K562 (cell line): ENCODE results near the gene SMR3B. TPM values are rescaled to one million over a fixed set of nuclear protein-coding genes. Genes with fewer than 3 reads are reported as not detected.

ENCODE experiments used
- ATAC-seq: fragments of 200-7000 bp; cut with Tn5 transposase; 3 replicates; pipeline ENCODE4 v1.9.1; 2020; ENCODE audit warnings: moderate library complexity
- BruUV-seq: library from RNA; stranded (reverse); fragments of 400-500 nt; replicated peaks from 2 replicates; lab custom pipeline; 2021; lab: Mats Ljungman, UMichigan
- CTCF ChIA-PET: fragments of 300-600 bp; formaldehyde crosslinking; extraction: SDS; loops from one replicate; lab custom pipeline; 2021; ENCODE audit warnings: low intra/inter-chr PET ratio; lab: Yijun Ruan, JAX
- POLR2A ChIA-PET: fragments of 300-600, 350-650 bp; sonication (Branson Sonifier 250); formaldehyde crosslinking; extraction: SDS; loops from one replicate; lab custom pipeline; 2021; ENCODE audit warnings: antibody characterized with exemption, inconsistent platforms; lab: Yijun Ruan, JAX
- DNase-seq, 4 experiments: peaks; one replicate each; pipeline versions ENCODE4 v3.0.0 to v3.0.0-alpha.2; 2011 to 2018; ENCODE audit warnings: low spot score in 3 of 4, mixed read lengths in 3 of 4; ENCODE audit errors: extremely low read depth in 1 of 4
- FAIRE-seq: peaks from 2 replicates; lab custom pipeline; 2011; peaks lifted over from hg19 to GRCh38; lab: Jason Lieb, UNC
- H2AFZ ChIP-seq: 2 replicates; pipeline ENCODE4 v1.6.0; 2011; ENCODE audit warnings: low read depth, low read length, control low read depth, inconsistent platforms
- H3K27ac ChIP-seq: fragments of 200-600 bp; 3 replicates; pipeline ENCODE4 v1.8.0; 2011; ENCODE audit warnings: low read depth, mild to moderate bottlenecking, control low read depth, inconsistent platforms, low read length, moderate library complexity, mixed read lengths; ENCODE audit errors: extremely low read depth
- H3K27me3 ChIP-seq, 2 experiments: fragments of 300-600 bp in 1 of 2; 2 replicates in 1 of 2; 3 replicates in 1 of 2; pipeline versions ENCODE4 v1.6.0 to v1.8.0; 2011; ENCODE audit warnings: inconsistent platforms in 2 of 2, low read length in 2 of 2, mild to moderate bottlenecking in 1 of 2, mixed read lengths in 1 of 2, moderate library complexity in 1 of 2; ENCODE audit not compliant: control insufficient read depth in 2 of 2, insufficient read depth in 2 of 2
- H3K36me3 ChIP-seq: fragments of 300-600 bp; 3 replicates; pipeline ENCODE4 v1.8.0; 2011; ENCODE audit warnings: mild to moderate bottlenecking, low read length, inconsistent platforms; ENCODE audit not compliant: control insufficient read depth, insufficient read depth
- H3K4me1 ChIP-seq, 2 experiments: fragments of 200-600 bp in 1 of 2; replicated peaks in 1 of 2; 2 replicates in 1 of 2; 3 replicates in 1 of 2; pipeline versions ENCODE4 v1.5.1 to v1.8.0; 2011; ENCODE audit warnings: inconsistent platforms in 2 of 2, low read length in 2 of 2, mild to moderate bottlenecking in 1 of 2, mixed read lengths in 1 of 2, moderate library complexity in 1 of 2; ENCODE audit not compliant: control insufficient read depth in 2 of 2, insufficient read depth in 2 of 2
- H3K4me2 ChIP-seq: 2 replicates; pipeline ENCODE4 v1.6.1; 2011; ENCODE audit warnings: low read length, control low read depth, inconsistent platforms, mixed read lengths; ENCODE audit not compliant: insufficient read depth
- H3K4me3 ChIP-seq: fragments of 200-600 bp; sonication (generic), shearing (Covaris generic); 2 replicates; pipeline ENCODE4 v1.5.1; 2016; ENCODE audit warnings: control low read depth, inconsistent platforms
- H3K79me2 ChIP-seq: fragments of 200-600 bp; 3 replicates; pipeline ENCODE4 v1.8.0; 2011; ENCODE audit warnings: low read length, inconsistent platforms; ENCODE audit not compliant: control insufficient read depth, insufficient read depth
- H3K9ac ChIP-seq, 2 experiments: 2 replicates each; pipeline versions ENCODE4 v1.6.0 to v1.6.1; 2011; ENCODE audit warnings: low read depth in 2 of 2, low read length in 2 of 2, control low read depth in 1 of 2, inconsistent platforms in 1 of 2, mild to moderate bottlenecking in 1 of 2, mixed read lengths in 1 of 2; ENCODE audit not compliant: insufficient read depth in 1 of 2
- H3K9me1 ChIP-seq: one replicate; pipeline ENCODE4 v1.6.0; 2011; ENCODE audit warnings: inconsistent platforms, mild to moderate bottlenecking, low read length, moderate library complexity; ENCODE audit not compliant: control insufficient read depth, insufficient read depth
- H3K9me3 ChIP-seq: replicated peaks from 2 replicates; pipeline ENCODE4 v1.5.1; 2011; ENCODE audit warnings: low read depth, low read length, inconsistent platforms; ENCODE audit not compliant: control insufficient read depth, insufficient read depth
- H4K20me1 ChIP-seq: replicated peaks from 2 replicates; pipeline ENCODE4 v1.6.1; 2011; ENCODE audit warnings: low read length, inconsistent platforms, mixed read lengths; ENCODE audit not compliant: control insufficient read depth, insufficient read depth
- ATF1 ChIP-seq, 2 experiments: fragments of 450-650 bp in 1 of 2; IDR thresholded peaks; 2 replicates each; pipeline ENCODE4 v1.6.1; 2016; ENCODE audit warnings: missing compliant biosample characterization in 1 of 2, missing genetic modification characterization in 1 of 2
- FOS ChIP-seq: IDR thresholded peaks from 3 replicates; pipeline ENCODE4 v1.6.1; 2011; ENCODE audit not compliant: insufficient read length; ENCODE audit errors: extremely low read depth
- FOSL1 ChIP-seq: fragments of 200-800 bp; sonication (Bioruptor generic); conservative IDR thresholded peaks from 2 replicates; pipeline ENCODE4 v1.6.1; 2016; ENCODE audit warnings: missing genetic modification characterization, missing compliant biosample characterization
- FOXM1 ChIP-seq, 2 experiments: fragments of 450-650 bp in 1 of 2; sonication (generic) in 1 of 2; formaldehyde crosslinking in 1 of 2; IDR thresholded peaks; 2 replicates each; pipeline versions ENCODE4 v1.6.1 to v1.9.0; 2017 to 2022; ENCODE audit warnings: low read depth in 2 of 2, mild to moderate bottlenecking in 2 of 2, missing genetic modification reagents in 1 of 2, moderate library complexity in 1 of 2
- KHSRP ChIP-seq: fragments of 450-650 bp; IDR thresholded peaks from 2 replicates; pipeline ENCODE4 v1.6.1; 2017
- LEF1 ChIP-seq: fragments of 450-650 bp; IDR thresholded peaks from 2 replicates; pipeline ENCODE4 v1.6.1; 2016; ENCODE audit warnings: mild to moderate bottlenecking
- NONO ChIP-seq, 2 experiments: fragments of 200-400 bp in 1 of 2; fragments of 450-650 bp in 1 of 2; formaldehyde crosslinking in 1 of 2; IDR thresholded peaks; 2 replicates each; pipeline ENCODE4 v1.6.1; 2017; ENCODE audit warnings: low read depth in 2 of 2, mild to moderate bottlenecking in 2 of 2, moderate library complexity in 2 of 2, low read length in 1 of 2
- NR0B1 ChIP-seq: fragments of 450-650 bp; IDR thresholded peaks from one replicate; pipeline ENCODE4 v1.6.1; 2018; ENCODE audit warnings: mild to moderate bottlenecking, moderate library complexity; ENCODE audit not compliant: partially characterized antibody
- PREB ChIP-seq: sonication (generic); formaldehyde crosslinking; IDR thresholded peaks from 2 replicates; pipeline ENCODE4 v1.8.1; 2023; ENCODE audit warnings: mild to moderate bottlenecking, missing genetic modification reagents
- RBM22 ChIP-seq: fragments of 200-400 bp; formaldehyde crosslinking; IDR thresholded peaks from 2 replicates; pipeline ENCODE4 v1.6.1; 2018; ENCODE audit warnings: low read length, low read depth; ENCODE audit not compliant: poor library complexity, severe bottlenecking
- RNF2 ChIP-seq: sonication (generic); IDR thresholded peaks from 2 replicates; pipeline ENCODE4 v1.6.1; 2016
- TCF3 ChIP-seq: sonication (generic); formaldehyde crosslinking; IDR thresholded peaks from 2 replicates; pipeline ENCODE4 v1.4.0; 2020; ENCODE audit warnings: mild to moderate bottlenecking, missing genetic modification reagents
- TFE3 ChIP-seq: fragments of 450-650 bp; formaldehyde crosslinking; IDR thresholded peaks from 2 replicates; pipeline ENCODE4 v1.4.0; 2020; ENCODE audit warnings: mild to moderate bottlenecking, mixed read lengths
- THRB ChIP-seq: fragments of 450-650 bp; formaldehyde crosslinking; conservative IDR thresholded peaks from 2 replicates; pipeline ENCODE4 v1.4.0; 2022; ENCODE audit warnings: mild to moderate bottlenecking, missing genetic modification characterization
- ZNF217 ChIP-seq: sonication (generic); formaldehyde crosslinking; IDR thresholded peaks from 2 replicates; pipeline ENCODE4 v1.8.0; 2022; ENCODE audit warnings: mild to moderate bottlenecking, missing genetic modification reagents
- WGBS: fragments of 100-300 bp; shearing (Covaris generic); methylation state at CpG from one replicate; pipeline ENCODE4 v1.1.6; 2016; ENCODE audit warnings: low coverage, mixed read lengths; ENCODE audit not compliant: insufficient coverage; ENCODE audit errors: missing lambda C conversion rate; 5-methylcytosine and 5-hydroxymethylcytosine counted together
- in situ Hi-C: fragments of 300-500 bp; cut with MboI; formaldehyde crosslinking; loops from 4 replicates; pipeline ENCODE4 v1.15.0; 2018; ENCODE audit warnings: inconsistent platforms, mixed read lengths
- intact Hi-C: fragments of 100-400 bp; cut with micrococcal nuclease; formaldehyde crosslinking; loops from 2 replicates; pipeline ENCODE4 v1.14.2; 2022
- polyA plus RNA-seq, 8 experiments: library from polyadenylated mRNA; depleted of rRNA in 4 of 8; stranded (reverse) in 5 of 8; unstranded in 3 of 8; fragments of >200 nt; fragmentation: Nextera tagmentation in 2 of 8; fragmentation: Illumina TruSeq in 1 of 8; extraction: Ambion mirVana in 2 of 8; extraction: Trizol in 1 of 8; gene quantifications; 2 replicates each; pipeline versions ENCODE4 v1.2.1 to v1.2.3, GENCODE V29; 2011 to 2014; ENCODE audit warnings: inconsistent platforms in 1 of 8, missing spikeins in 1 of 8
- total RNA-seq, 7 experiments: library from RNA; depleted of rRNA in 6 of 7; stranded (reverse); fragments of >200 nt in 6 of 7; fragmentation: Illumina TruSeq in 2 of 7; extraction: Trizol in 2 of 7; gene quantifications; 2 replicates each; pipeline versions ENCODE4 v1.2.1 to v1.2.3, GENCODE V29; 2011 to 2021; ENCODE audit warnings: low replicate concordance in 1 of 7
- TF ChIP-seq, protein P1 (sequence below), 2 experiments: fragments of 450-650 bp; IDR thresholded peaks; 2 replicates each; pipeline ENCODE4 v1.6.1; 2016

SMR3B gene
- total and polyA plus RNA-seq, 9 of the 15 experiments (the other 6 are each of a cell fraction or from before 2014, with no cell fraction given): not detected

DNA sequence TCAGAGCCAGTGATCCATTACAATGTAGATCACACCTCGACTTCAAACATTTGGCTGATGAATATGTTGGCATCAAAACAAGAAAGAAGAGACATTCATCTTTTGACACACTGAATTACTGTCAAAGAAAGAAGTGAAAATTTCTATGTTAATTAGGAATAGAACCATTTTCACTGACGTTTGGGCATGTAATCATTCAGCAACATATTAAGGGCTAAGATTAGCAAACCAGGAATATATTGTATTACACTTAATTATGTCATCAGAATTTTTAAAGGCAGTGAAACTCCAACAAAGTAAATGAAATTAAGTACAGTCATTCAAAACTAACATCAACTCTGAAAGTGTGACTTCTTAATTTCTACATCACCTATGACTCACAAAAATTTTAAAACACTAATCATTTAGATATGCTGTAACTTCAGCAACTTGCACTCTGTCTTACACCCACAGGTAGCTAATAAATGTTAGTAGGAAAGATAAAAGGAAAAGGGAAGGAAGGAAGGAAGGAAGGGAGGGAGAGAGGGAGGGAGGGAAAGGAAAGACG is 23.7 kb upstream of the SMR3B start:
- H4K20me1 ChIP-seq: no peaks in the 10 kb centered on the region
- no TSS peak for BruUV-seq
- POLR2A ChIA-PET: no interaction called here
- no peak overlapping the region for H2AFZ ChIP-seq
- intact Hi-C loops (no loop called here), in situ Hi-C loops (no loop called here)
- no peak for FAIRE-seq
- CTCF ChIA-PET: no interaction called here
- H3K9me1 ChIP-seq: no peaks in the 10 kb centered on the region
- TF ChIP-seq, protein P1, sequence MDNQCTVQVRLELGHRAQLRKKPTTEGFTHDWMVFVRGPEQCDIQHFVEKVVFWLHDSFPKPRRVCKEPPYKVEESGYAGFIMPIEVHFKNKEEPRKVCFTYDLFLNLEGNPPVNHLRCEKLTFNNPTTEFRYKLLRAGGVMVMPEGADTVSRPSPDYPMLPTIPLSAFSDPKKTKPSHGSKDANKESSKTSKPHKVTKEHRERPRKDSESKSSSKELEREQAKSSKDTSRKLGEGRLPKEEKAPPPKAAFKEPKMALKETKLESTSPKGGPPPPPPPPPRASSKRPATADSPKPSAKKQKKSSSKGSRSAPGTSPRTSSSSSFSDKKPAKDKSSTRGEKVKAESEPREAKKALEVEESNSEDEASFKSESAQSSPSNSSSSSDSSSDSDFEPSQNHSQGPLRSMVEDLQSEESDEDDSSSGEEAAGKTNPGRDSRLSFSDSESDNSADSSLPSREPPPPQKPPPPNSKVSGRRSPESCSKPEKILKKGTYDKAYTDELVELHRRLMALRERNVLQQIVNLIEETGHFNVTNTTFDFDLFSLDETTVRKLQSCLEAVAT (IDR thresholded peaks at IDR 0.05): no peak
- TF ChIP-seq KHSRP: no peak
- no peak for TF ChIP-seq THRB (CRISPR knock-in tag)
- TF ChIP-seq RBM22: no peak
- no peak for TF ChIP-seq TCF3 (CRISPR knock-in tag)
- TF ChIP-seq FOS: no peak
- TF ChIP-seq FOSL1: no peak
- TF ChIP-seq LEF1: no peak
- TF ChIP-seq ATF1 (CRISPR knock-in tag; IDR thresholded peaks at IDR 0.05): no peak
- no peak for TF ChIP-seq ATF1 (tag; IDR thresholded peaks at IDR 0.05)
- TF ChIP-seq FOXM1 (IDR thresholded peaks at IDR 0.05; ENCODE audit: low read depth): no peak
- no peak for TF ChIP-seq FOXM1 (CRISPR knock-in tag; IDR thresholded peaks at IDR 0.05; ENCODE audit: low read depth)
- no peak for TF ChIP-seq NONO (IDR thresholded peaks at IDR 0.05; ENCODE audit: low read depth in 2 of 2, low read length in 1 of 2)
- TF ChIP-seq NR0B1: no peak
- no peak for TF ChIP-seq PREB (CRISPR knock-in tag)
- TF ChIP-seq ZNF217 (CRISPR knock-in tag): no peak
- no peak for TF ChIP-seq TFE3 (CRISPR knock-in tag)
- no peak for TF ChIP-seq RNF2
- H3K27me3 ChIP-seq: no peaks in the 10 kb centered on the region
- no peak overlapping the region for H3K9ac ChIP-seq
- DNase-seq: no peak
- H3K36me3 ChIP-seq: no peaks in the 10 kb centered on the region
- no peak overlapping the region for H3K27ac ChIP-seq
- no peaks in the 10 kb centered on the region for H3K79me2 ChIP-seq
- no peak for ATAC-seq
- no peaks in the 10 kb centered on the region for H3K4me1 ChIP-seq
- WGBS: 0% methylated on average over 3 of the region's 3 CpGs
- no peaks in the 10 kb centered on the region for H3K9me3 ChIP-seq
- no peak overlapping the region for H3K4me2 ChIP-seq
- H3K4me3 ChIP-seq: no peak overlapping the region
